ENCODE measurements around the gene GRM8.

GRM8 gene

DNA sequence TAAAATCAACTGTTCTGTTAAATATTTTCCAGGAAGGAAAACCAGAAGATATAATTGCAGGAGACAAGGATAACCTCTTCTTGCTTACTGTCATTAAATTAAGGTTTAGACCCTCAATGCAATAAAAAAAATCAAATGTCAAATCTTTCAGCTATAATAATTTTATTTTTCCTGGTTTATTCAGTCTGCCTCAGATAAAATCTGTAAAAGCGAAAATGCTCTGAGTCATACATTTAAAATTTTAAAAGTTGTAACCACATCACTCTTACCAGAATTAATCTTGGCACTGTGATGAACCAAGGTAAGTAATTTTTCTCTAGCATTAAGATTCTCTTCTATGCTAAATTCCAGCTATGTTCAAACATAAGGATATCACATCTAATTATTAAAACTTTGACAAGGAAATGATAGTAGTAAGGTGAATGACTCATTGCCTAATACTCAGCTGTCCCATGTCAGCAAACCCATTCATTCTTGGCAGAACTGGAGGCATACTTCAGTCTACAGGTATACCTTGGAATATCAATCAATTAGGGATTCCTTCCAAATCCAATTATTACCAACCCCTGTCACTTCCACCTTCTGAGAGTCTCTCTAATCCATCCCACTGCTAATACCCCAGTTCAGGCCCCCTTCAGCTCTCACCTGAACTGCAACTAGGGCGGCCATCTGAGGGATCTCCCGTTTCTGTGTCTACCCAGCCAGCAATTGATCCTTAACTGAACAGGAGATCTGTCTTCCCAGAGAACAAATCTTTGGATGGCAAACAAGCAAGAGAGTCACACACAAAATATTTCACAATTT, 434.1 kb downstream of the GRM8 start:
- TF ChIP-seq TCF12 (IDR thresholded peaks at IDR 0.05; ENCODE audit: low read depth) (no peak), FOXM1 (IDR thresholded peaks at IDR 0.05; ENCODE audit: borderline replicate concordance, low read depth) (no peak), YY1 (IDR thresholded peaks at IDR 0.05; ENCODE audit: low read depth) (no peak), TEAD4 (IDR thresholded peaks at IDR 0.05) (no peak), NFIC (IDR thresholded peaks at IDR 0.05) (no peak), CREB1 (IDR thresholded peaks at IDR 0.05; ENCODE audit: low read depth) (no peak), EP300 (IDR thresholded peaks at IDR 0.05; ENCODE audit: borderline replicate concordance) (no peak), RAD21 (IDR thresholded peaks at IDR 0.05; ENCODE audit: low read depth) (no peak), CEBPB (IDR thresholded peaks at IDR 0.05) (no peak), TAF1 (IDR thresholded peaks at IDR 0.05; ENCODE audit: low read depth) (no peak)
- TF ChIP-seq, protein P1, sequence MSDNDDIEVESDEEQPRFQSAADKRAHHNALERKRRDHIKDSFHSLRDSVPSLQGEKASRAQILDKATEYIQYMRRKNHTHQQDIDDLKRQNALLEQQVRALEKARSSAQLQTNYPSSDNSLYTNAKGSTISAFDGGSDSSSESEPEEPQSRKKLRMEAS (IDR thresholded peaks at IDR 0.05): no peak
- TF ChIP-seq, protein P2, sequence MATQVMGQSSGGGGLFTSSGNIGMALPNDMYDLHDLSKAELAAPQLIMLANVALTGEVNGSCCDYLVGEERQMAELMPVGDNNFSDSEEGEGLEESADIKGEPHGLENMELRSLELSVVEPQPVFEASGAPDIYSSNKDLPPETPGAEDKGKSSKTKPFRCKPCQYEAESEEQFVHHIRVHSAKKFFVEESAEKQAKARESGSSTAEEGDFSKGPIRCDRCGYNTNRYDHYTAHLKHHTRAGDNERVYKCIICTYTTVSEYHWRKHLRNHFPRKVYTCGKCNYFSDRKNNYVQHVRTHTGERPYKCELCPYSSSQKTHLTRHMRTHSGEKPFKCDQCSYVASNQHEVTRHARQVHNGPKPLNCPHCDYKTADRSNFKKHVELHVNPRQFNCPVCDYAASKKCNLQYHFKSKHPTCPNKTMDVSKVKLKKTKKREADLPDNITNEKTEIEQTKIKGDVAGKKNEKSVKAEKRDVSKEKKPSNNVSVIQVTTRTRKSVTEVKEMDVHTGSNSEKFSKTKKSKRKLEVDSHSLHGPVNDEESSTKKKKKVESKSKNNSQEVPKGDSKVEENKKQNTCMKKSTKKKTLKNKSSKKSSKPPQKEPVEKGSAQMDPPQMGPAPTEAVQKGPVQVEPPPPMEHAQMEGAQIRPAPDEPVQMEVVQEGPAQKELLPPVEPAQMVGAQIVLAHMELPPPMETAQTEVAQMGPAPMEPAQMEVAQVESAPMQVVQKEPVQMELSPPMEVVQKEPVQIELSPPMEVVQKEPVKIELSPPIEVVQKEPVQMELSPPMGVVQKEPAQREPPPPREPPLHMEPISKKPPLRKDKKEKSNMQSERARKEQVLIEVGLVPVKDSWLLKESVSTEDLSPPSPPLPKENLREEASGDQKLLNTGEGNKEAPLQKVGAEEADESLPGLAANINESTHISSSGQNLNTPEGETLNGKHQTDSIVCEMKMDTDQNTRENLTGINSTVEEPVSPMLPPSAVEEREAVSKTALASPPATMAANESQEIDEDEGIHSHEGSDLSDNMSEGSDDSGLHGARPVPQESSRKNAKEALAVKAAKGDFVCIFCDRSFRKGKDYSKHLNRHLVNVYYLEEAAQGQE (IDR thresholded peaks at IDR 0.05; ENCODE audit: low read depth): no peak

DNA sequence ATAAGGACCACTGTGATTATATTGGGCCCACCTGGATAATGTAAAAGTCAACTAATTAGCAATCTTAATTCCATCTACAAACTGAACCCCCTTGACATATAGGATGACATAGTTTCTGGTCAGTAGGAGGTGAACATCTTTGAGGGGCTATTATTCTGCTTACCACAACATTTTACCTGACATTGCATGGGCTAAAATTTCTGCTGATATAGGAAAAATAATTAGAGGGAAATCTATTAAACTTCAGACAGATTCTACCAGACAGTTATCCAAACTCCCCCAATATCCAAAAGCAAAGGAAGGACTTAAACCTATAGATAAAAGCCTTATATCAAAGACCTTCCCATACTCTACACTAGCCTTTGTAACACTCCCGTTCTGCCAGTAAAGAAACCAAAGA, 443.6 kb downstream of the GRM8 start:
- TF ChIP-seq RAD21 (IDR thresholded peaks at IDR 0.05; ENCODE audit: low read depth) (no peak), YY1 (IDR thresholded peaks at IDR 0.05; ENCODE audit: low read depth) (no peak), NFIC (IDR thresholded peaks at IDR 0.05) (no peak), TEAD4 (IDR thresholded peaks at IDR 0.05) (no peak), TCF12 (IDR thresholded peaks at IDR 0.05; ENCODE audit: low read depth) (no peak), CREB1 (IDR thresholded peaks at IDR 0.05; ENCODE audit: low read depth) (no peak), TAF1 (IDR thresholded peaks at IDR 0.05; ENCODE audit: low read depth) (no peak), EGR1 (IDR thresholded peaks at IDR 0.05) (no peak), FOXM1 (IDR thresholded peaks at IDR 0.05; ENCODE audit: borderline replicate concordance, low read depth) (no peak), EP300 (IDR thresholded peaks at IDR 0.05; ENCODE audit: borderline replicate concordance) (no peak), ZBTB7A (IDR thresholded peaks at IDR 0.05; ENCODE audit: low read depth) (no peak), CEBPB (IDR thresholded peaks at IDR 0.05) (no peak)
- TF ChIP-seq, protein P1 (IDR thresholded peaks at IDR 0.05): no peak
- TF ChIP-seq, protein P3, sequence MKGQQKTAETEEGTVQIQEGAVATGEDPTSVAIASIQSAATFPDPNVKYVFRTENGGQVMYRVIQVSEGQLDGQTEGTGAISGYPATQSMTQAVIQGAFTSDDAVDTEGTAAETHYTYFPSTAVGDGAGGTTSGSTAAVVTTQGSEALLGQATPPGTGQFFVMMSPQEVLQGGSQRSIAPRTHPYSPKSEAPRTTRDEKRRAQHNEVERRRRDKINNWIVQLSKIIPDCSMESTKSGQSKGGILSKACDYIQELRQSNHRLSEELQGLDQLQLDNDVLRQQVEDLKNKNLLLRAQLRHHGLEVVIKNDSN (IDR thresholded peaks at IDR 0.05): no peak
- TF ChIP-seq, protein P2 (IDR thresholded peaks at IDR 0.05; ENCODE audit: low read depth): no peak

DNA sequence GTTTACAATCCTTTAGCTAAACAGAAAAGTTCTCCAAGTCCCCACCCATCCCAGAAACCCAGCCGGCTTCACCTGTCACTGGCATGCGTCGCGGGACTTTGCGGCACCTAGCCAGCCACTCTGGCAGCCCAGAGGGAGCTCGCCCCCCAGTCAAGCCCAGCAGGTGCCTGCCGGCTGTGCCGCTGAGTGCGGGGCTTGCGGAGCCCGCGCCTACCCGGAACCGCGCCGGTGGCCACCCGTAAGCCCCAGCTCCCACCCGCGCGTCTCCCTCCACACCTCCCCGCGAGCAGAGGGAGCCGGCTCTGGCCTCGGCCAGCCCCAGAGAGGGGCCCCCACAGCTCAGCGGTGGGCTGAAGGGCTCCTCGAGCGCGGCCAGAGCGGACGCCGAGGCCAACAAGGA, 446.1 kb downstream of the GRM8 start:
- no peak for TF ChIP-seq ZBTB7A (IDR thresholded peaks at IDR 0.05; ENCODE audit: low read depth)
- TF ChIP-seq, protein P3 (IDR thresholded peaks at IDR 0.05): no peak
- TF ChIP-seq EP300 (IDR thresholded peaks at IDR 0.05; ENCODE audit: borderline replicate concordance): no peak
- TF ChIP-seq RAD21 (IDR thresholded peaks at IDR 0.05; ENCODE audit: low read depth): no peak
- TF ChIP-seq, protein P2 (IDR thresholded peaks at IDR 0.05; ENCODE audit: low read depth): no peak
- TF ChIP-seq YY1 (IDR thresholded peaks at IDR 0.05; ENCODE audit: low read depth): no peak

DNA sequence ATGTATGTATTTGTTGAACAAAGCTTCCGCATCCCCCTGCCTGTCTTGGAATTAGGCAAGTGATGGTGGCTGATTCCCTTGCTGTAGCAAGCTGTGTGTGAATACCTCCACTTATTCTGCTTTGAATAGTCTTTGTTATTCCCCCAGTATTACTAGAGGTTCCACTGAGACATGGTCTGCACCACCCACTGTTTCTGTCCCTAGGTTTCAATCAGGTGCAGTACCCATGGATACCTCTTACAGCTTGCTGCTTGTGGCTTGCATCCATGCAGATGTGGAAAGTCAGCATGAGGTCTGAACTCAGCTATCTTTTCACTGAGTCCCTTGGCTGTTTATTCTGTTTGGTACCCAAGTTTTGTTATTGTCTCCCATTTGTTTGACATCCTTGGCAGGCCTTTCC, 447.4 kb downstream of the GRM8 start:
- TF ChIP-seq NFIC (IDR thresholded peaks at IDR 0.05) (no peak), TCF12 (IDR thresholded peaks at IDR 0.05; ENCODE audit: low read depth) (no peak), EP300 (IDR thresholded peaks at IDR 0.05; ENCODE audit: borderline replicate concordance) (no peak), EGR1 (IDR thresholded peaks at IDR 0.05) (no peak), TEAD4 (IDR thresholded peaks at IDR 0.05) (no peak), FOXM1 (IDR thresholded peaks at IDR 0.05; ENCODE audit: borderline replicate concordance, low read depth) (no peak), CREB1 (IDR thresholded peaks at IDR 0.05; ENCODE audit: low read depth) (no peak), CEBPB (IDR thresholded peaks at IDR 0.05) (no peak), TAF1 (IDR thresholded peaks at IDR 0.05; ENCODE audit: low read depth) (no peak)
- TF ChIP-seq, protein P2 (IDR thresholded peaks at IDR 0.05; ENCODE audit: low read depth): no peak
- TF ChIP-seq, protein P1 (IDR thresholded peaks at IDR 0.05): no peak
- TF ChIP-seq, protein P3 (IDR thresholded peaks at IDR 0.05): no peak

Measured in Ishikawa (cell line).